ENCODE measurements around the gene SMCP.

The SMCP gene

GRCh38 chr1:152886758-152887409 lies 8.8 kb downstream of the SMCP start:
- DNase-seq (ENCODE audit: low read depth in 2 of 2): no peak

- no peak for DNase-seq (ENCODE audit: low read depth in 2 of 2)
Measured at GRCh38 chr1:152888126-152888525, 10.0 kb downstream of the SMCP start.

- no peak for DNase-seq (ENCODE audit: low read depth in 2 of 2)
Measured at GRCh38 chr1:152899027-152899426, 20.9 kb downstream of the SMCP start.

GRCh38 chr1:152899883-152900282 lies 21.8 kb downstream of the SMCP start:
- no peak for DNase-seq (ENCODE audit: low read depth in 2 of 2)

- no peak for DNase-seq (ENCODE audit: low read depth in 2 of 2)
Measured at GRCh38 chr1:152901631-152902030, 23.5 kb downstream of the SMCP start.

- no peak for DNase-seq (ENCODE audit: low read depth in 2 of 2)
Measured at GRCh38 chr1:152902636-152903035, 24.5 kb downstream of the SMCP start.

- DNase-seq (ENCODE audit: low read depth in 2 of 2): no peak
Measured at GRCh38 chr1:152904688-152905440, 26.7 kb downstream of the SMCP start.

GRCh38 chr1:152906023-152906565 lies 28.0 kb downstream of the SMCP start:
- no peak for DNase-seq (ENCODE audit: low read depth in 2 of 2)

GRCh38 chr1:152907686-152908601 lies 29.8 kb downstream of the SMCP start, which contains the start of gene IVL:
TSS of gene IVL (plus strand) at chr1:152908546. CDS start at chr1:152909798, 1,252 bp downstream.
- DNase-seq (ENCODE audit: low read depth in 2 of 2): no peak

- no peak for DNase-seq (ENCODE audit: low read depth in 2 of 2)
Measured at GRCh38 chr1:152909206-152909605, 31.1 kb downstream of the SMCP start.

GRCh38 chr1:152912471-152912870 lies 34.3 kb downstream of the SMCP start:
- DNase-seq (ENCODE audit: low read depth in 2 of 2): no peak

- no peak for DNase-seq (ENCODE audit: low read depth in 2 of 2)
Measured at GRCh38 chr1:152912900-152913299, 34.8 kb downstream of the SMCP start.

GRCh38 chr1:152917794-152918193 lies 39.7 kb downstream of the SMCP start:
- no peak for DNase-seq (ENCODE audit: low read depth in 2 of 2)

- DNase-seq (ENCODE audit: low read depth in 2 of 2): no peak
Measured at GRCh38 chr1:152919071-152919470, 40.9 kb downstream of the SMCP start.

- no peak for DNase-seq (ENCODE audit: low read depth in 2 of 2)
Measured at GRCh38 chr1:152924191-152924590, 46.1 kb downstream of the SMCP start.

GRCh38 chr1:152926091-152926490 lies 48.0 kb downstream of the SMCP start:
- no peak for DNase-seq (ENCODE audit: low read depth in 2 of 2)

GRCh38 chr1:152928671-152929070 lies 50.5 kb downstream of the SMCP start:
- no peak for DNase-seq (ENCODE audit: low read depth in 2 of 2)

- DNase-seq (ENCODE audit: low read depth in 2 of 2): no peak
Measured at GRCh38 chr1:152932170-152932811, 54.2 kb downstream of the SMCP start.

GRCh38 chr1:152933196-152933595 lies 55.1 kb downstream of the SMCP start:
- no peak for DNase-seq (ENCODE audit: low read depth in 2 of 2)

All from activated CD4-positive, alpha-beta T cell treated with anti-CD3 and anti-CD28 coated beads for 24 hours (primary cell).